Brain microvascular endothelial cell (primary cell): ENCODE results near the gene EPSTI1.
A peak's percentile ranks its signal among the peaks of the same experiment; 100 is the strongest.

Experiments
- DNase-seq: peaks from one replicate; pipeline ENCODE4 v3.0.0-alpha.2; 2020
- H3K27ac ChIP-seq: fragments of 250-450 bp; sonication (Bioruptor Pico); 2 replicates; pipeline ENCODE4 v1.5.1; 2020; ENCODE audit warnings: mild to moderate bottlenecking, moderate library complexity
- H3K27me3 ChIP-seq: fragments of 250-450 bp; sonication (Bioruptor Pico); replicated peaks from 2 replicates; pipeline ENCODE4 v1.5.1; 2020; ENCODE audit warnings: mild to moderate bottlenecking
- H3K36me3 ChIP-seq: fragments of 250-450 bp; sonication (Bioruptor Pico); replicated peaks from 2 replicates; pipeline ENCODE4 v1.5.1; 2020; ENCODE audit warnings: mild to moderate bottlenecking
- H3K4me3 ChIP-seq: 2 replicates; pipeline ENCODE4 v1.5.1; 2011; ENCODE audit warnings: low read depth, mild to moderate bottlenecking, control low read depth, low read length, moderate library complexity
- in situ Hi-C: cut with HindIII; loops from 2 replicates; pipeline ENCODE4 v1.10.0; 2017; ENCODE audit warnings: low sequenced_read_pairs, low pct_ligation_motif_present
- TF ChIP-seq, protein P1 (sequence below): IDR thresholded peaks from 2 replicates; pipeline ENCODE4 v1.5.1; 2011; ENCODE audit warnings: low read depth, mild to moderate bottlenecking, moderate library complexity, low read length, control low read depth, inconsistent platforms; ENCODE audit errors: missing control alignments

Gene EPSTI1

DNA sequence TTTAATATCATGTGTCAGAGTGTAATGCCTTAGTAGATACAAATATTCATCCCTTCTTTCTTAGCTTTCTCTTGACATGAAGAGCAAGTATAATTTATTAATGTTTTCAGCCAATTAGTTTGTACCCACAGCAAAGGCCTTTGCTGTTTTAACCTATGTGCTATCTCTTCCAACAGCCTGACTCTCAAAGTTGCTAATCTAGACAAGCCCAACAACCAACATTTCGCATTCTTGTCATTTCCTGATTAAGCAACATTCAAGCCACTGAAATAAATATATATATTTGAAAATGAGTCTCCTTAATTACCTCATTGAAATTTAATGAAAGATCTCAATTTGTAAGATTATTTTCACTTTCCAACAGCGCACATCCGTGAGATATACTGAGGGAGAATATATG is 18.5 kb downstream of the EPSTI1 start:
- no peaks in the 10 kb centered on the region for H3K27me3 ChIP-seq
- TF ChIP-seq, protein P1, sequence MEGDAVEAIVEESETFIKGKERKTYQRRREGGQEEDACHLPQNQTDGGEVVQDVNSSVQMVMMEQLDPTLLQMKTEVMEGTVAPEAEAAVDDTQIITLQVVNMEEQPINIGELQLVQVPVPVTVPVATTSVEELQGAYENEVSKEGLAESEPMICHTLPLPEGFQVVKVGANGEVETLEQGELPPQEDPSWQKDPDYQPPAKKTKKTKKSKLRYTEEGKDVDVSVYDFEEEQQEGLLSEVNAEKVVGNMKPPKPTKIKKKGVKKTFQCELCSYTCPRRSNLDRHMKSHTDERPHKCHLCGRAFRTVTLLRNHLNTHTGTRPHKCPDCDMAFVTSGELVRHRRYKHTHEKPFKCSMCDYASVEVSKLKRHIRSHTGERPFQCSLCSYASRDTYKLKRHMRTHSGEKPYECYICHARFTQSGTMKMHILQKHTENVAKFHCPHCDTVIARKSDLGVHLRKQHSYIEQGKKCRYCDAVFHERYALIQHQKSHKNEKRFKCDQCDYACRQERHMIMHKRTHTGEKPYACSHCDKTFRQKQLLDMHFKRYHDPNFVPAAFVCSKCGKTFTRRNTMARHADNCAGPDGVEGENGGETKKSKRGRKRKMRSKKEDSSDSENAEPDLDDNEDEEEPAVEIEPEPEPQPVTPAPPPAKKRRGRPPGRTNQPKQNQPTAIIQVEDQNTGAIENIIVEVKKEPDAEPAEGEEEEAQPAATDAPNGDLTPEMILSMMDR = no peak
- no peak for DNase-seq
- in situ Hi-C loops = no loop called here
- no peak overlapping the region for H3K4me3 ChIP-seq
- H3K36me3 ChIP-seq = no peaks in the 10 kb centered on the region
- H3K27ac ChIP-seq = no peak overlapping the region

DNA sequence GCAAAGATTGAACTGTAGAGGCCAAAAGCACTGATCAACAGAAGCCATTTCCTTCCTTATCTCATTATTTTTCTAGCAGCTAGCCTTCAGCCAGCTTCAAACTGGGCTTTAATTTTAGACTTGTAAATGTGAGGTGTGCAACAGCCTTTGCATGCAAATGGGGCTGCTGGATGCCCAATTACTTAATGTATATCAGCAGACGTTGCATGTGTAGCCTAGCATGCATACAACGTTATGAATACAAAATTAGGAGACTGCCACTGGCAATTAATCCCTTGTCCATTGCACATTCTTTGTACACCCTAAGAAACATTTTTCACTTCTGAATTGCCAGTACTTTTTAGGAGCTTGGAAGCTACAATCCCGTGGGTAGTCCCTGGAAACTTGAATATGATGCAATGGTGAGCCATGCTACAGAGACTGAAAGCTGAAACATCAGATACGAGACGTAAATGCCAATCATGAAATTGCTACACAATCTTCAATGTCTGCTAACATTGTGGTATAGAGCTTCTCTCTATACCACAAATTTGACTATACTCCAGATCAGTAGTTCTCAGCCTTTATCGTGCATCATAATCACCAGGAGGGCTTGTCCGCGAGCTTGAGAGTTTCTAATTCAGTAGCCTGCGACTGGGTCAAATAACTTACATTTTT is 20.2 kb downstream of the EPSTI1 start:
- Histone ChIP-seq H3K36me3 (no peaks in the 10 kb centered on the region), H3K27ac (no peak overlapping the region), H3K4me3 (no peak overlapping the region), H3K27me3 (no peaks in the 10 kb centered on the region)
- TF ChIP-seq, protein P1 = no peak
- peak; percentile 71 for DNase-seq
- in situ Hi-C loops = no loop called here

DNA sequence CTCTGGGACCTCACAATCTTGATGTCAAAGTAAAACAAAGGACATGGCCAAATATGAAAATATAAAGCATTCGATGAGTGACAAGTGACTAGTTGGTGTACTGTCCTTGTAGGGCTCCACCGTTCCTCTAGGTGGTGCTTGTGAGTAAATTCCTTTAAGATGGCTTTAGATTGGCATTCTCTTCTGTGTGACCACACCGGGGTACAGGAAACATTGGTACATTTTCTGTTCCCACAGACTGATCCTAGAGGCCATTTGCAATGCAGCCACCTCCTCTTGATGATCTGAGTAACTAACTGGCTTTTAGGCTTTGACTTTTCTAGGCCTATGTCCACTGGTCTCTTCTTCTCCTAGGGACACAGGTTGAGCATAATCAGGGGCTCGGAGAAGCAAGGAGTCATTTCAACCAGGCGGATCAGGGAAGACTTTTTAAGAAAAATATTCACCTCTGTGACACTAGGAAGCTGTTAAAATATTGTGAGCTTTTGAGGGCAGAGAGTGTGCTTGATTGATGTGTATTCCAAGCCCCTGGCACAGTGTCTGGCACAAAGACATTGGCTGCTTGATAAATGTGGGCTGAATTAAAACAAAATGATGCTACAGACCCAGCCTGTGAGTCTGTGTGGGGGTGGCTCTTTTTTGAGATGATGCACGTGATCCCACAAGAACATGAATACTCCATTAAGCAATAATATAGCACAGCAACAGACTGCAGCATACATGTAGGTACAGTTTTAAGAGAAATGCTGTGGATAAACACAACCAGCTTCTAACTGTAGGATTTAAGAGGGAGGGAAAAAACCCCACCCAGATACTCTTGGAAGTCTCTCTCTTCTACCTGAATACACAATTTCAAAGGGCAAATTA is 21.0 kb downstream of the EPSTI1 start:
- H3K36me3 ChIP-seq = no peaks in the 10 kb centered on the region
- DNase-seq = peak; percentile 64
- no peak overlapping the region for H3K27ac ChIP-seq
- H3K27me3 ChIP-seq = no peaks in the 10 kb centered on the region
- TF ChIP-seq, protein P1 = peak; percentile 79
- no peak overlapping the region for H3K4me3 ChIP-seq
- in situ Hi-C loops = no loop called here

DNA sequence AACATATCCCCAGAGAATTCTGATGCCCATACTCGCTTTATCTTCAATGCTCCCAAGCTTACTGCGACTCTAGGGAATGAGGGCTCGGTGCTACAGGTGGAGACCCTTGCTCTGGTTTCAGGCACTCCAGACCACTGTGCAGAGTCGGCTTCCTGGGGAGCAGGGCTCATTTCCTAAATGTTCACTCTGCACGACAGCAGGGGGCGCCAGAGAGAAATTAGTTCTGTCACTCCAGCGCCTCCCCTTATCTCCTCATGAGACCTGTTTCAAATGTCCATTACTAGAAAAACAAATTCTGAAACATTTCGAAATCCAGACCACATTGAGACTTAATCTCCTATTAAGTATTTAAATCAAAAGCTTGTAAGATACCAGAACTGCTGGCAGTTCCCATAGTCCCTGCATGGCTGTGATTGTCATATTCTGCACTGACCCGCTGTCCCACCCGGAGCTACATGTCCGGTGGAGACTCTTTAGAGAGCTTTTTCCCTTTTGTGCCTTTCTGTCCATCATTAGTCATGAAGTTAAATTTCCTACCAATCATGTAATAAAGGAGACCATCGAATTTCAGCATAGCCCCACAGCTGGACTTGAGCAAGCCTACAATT is 22.4 kb downstream of the EPSTI1 start:
- DNase-seq = peak; percentile 68
- in situ Hi-C loops = no loop called here
- Histone ChIP-seq H3K4me3 (no peak overlapping the region), H3K27ac (no peak overlapping the region), H3K27me3 (no peaks in the 10 kb centered on the region), H3K36me3 (no peaks in the 10 kb centered on the region)
- TF ChIP-seq, protein P1 = peak; percentile 86

DNA sequence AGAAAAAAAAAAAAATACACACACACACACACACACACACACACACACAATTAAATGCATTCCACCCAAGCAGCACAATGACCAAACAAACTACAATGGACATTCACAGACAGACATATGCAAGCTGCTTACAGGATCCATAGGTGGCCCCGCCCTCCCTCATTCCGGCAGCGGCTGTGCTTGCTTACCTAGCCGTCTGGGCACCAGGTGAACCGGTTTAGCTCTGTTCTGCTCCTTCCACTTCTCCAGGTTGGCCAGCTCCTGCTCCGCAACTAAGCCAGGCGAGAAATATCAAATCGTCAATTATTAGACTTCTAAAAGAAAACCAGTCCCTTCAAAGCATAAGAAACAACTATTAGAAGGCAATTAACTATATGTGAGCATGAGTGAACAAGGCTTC is 23.1 kb downstream of the EPSTI1 start:
- H3K27ac ChIP-seq = no peak overlapping the region
- no peaks in the 10 kb centered on the region for H3K36me3 ChIP-seq
- in situ Hi-C loops = no loop called here
- TF ChIP-seq, protein P1 = no peak
- H3K4me3 ChIP-seq = no peak overlapping the region
- H3K27me3 ChIP-seq = no peaks in the 10 kb centered on the region
- DNase-seq = no peak
